Osteoblast (primary cell): ENCODE measurements around the gene SLC12A7. TPM values are rescaled to one million over a fixed set of nuclear protein-coding genes. Genes with fewer than 3 reads are reported as not detected.

ENCODE experiments used
- DNase-seq: peaks from one replicate; pipeline ENCODE4 v3.0.0; 2011; ENCODE audit warnings: low spot score, mixed read lengths; ENCODE audit not compliant: insufficient read length; ENCODE audit errors: missing footprints
- H2AFZ ChIP-seq: 2 replicates; pipeline ENCODE4 v1.6.0; 2011; ENCODE audit warnings: mild to moderate bottlenecking, low read length
- H3K27ac ChIP-seq: 2 replicates; pipeline ENCODE4 v1.5.1; 2011; ENCODE audit warnings: mild to moderate bottlenecking, low read depth, low read length, moderate library complexity
- H3K27me3 ChIP-seq: 2 replicates; pipeline ENCODE4 v1.6.0; 2012; ENCODE audit warnings: mild to moderate bottlenecking, control low read depth, inconsistent platforms, low read length, moderate library complexity; ENCODE audit not compliant: insufficient read depth
- H3K36me3 ChIP-seq: 2 replicates; pipeline ENCODE4 v1.5.1; 2011; ENCODE audit warnings: mild to moderate bottlenecking, low read length, control low read depth, moderate library complexity; ENCODE audit not compliant: insufficient read depth
- H3K4me1 ChIP-seq: 2 replicates; pipeline ENCODE4 v1.5.1; 2011; ENCODE audit warnings: mild to moderate bottlenecking, low read length, control low read depth, moderate library complexity; ENCODE audit not compliant: insufficient read depth
- H3K4me2 ChIP-seq: 2 replicates; pipeline ENCODE4 v1.6.0; 2011; ENCODE audit warnings: mild to moderate bottlenecking, low read length; ENCODE audit not compliant: insufficient read depth
- H3K4me3 ChIP-seq: fragments of 200-600 bp; sonication (generic); 3 replicates; pipeline ENCODE4 v1.5.1; 2012; ENCODE audit warnings: mild to moderate bottlenecking, low read length, inconsistent platforms; ENCODE audit not compliant: insufficient read depth
- H3K79me2 ChIP-seq: 2 replicates; pipeline ENCODE4 v1.6.0; 2012; ENCODE audit warnings: mild to moderate bottlenecking, low read length, control low read depth, inconsistent platforms; ENCODE audit not compliant: insufficient read depth
- H3K9me3 ChIP-seq: 2 replicates; pipeline ENCODE4 v1.5.1; 2011; ENCODE audit warnings: low read depth, low read length, control low read depth
- H4K20me1 ChIP-seq: 2 replicates; pipeline ENCODE4 v1.6.0; 2012; ENCODE audit warnings: mild to moderate bottlenecking, low read length, control low read depth; ENCODE audit not compliant: insufficient read depth
- total RNA-seq: library from RNA; depleted of rRNA; stranded (reverse); fragments of >200 nt; gene quantifications from 2 replicates; pipeline ENCODE4 v1.2.3, GENCODE V29; 2012
- TF ChIP-seq, protein P1 (sequence below): IDR thresholded peaks from 2 replicates; pipeline ENCODE4 v1.5.1; 2011; ENCODE audit warnings: mild to moderate bottlenecking, low read depth, low read length, moderate library complexity; ENCODE audit errors: extremely low read depth

SLC12A7 gene
- total RNA-seq, 1 donor, result 6.9 TPM

DNA sequence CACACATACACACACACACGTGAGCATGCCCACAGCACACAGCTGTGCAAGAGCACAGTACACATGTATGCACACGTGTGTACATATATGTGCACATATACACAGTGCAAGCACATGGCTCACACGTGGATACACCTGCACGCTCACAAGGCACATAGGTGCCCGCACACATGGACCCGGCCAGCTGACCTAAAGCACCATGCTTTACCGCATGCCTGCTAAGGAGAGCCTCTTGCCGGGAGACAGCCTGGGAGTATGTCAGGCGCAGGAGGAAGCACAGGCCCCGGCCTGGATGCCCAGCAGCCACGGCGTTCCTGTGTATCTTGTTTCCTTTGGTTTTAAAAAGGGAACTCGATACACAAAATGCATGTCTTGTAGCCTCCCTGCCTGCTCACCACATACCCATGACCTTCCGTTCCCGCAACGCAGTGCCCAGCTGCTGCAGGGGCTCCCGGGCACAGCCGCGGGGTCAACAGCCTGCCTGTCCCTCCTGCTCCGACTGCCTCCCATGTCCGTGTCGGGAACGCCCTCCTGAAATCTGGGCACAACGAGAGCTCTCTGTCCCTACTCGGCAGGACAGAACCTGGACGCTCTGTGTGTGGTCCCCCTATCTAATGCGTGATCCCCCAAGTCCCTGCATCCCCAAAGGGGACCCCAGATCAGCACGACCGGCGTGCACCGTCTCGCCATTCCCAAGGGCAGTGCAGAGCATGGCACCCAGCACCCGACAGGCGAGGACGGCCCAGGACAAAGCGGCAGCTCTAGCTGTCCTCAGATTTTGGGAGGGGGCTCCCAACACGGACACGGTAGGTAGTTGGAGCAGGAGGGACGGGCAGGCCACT is 3.6 kb downstream of the SLC12A7 start:
- H3K36me3 ChIP-seq, result no peaks in the 10 kb centered on the region
- H3K4me1 ChIP-seq, result peaks cover 4% of the 10 kb centered on the region
- H3K4me3 ChIP-seq, result no peak overlapping the region
- no peaks in the 10 kb centered on the region for H3K9me3 ChIP-seq
- no peak overlapping the region for H2AFZ ChIP-seq
- no peak overlapping the region for H3K27ac ChIP-seq
- H4K20me1 ChIP-seq, result peaks cover 23% of the 10 kb centered on the region
- H3K79me2 ChIP-seq, result no peaks in the 10 kb centered on the region
- TF ChIP-seq, protein P1, sequence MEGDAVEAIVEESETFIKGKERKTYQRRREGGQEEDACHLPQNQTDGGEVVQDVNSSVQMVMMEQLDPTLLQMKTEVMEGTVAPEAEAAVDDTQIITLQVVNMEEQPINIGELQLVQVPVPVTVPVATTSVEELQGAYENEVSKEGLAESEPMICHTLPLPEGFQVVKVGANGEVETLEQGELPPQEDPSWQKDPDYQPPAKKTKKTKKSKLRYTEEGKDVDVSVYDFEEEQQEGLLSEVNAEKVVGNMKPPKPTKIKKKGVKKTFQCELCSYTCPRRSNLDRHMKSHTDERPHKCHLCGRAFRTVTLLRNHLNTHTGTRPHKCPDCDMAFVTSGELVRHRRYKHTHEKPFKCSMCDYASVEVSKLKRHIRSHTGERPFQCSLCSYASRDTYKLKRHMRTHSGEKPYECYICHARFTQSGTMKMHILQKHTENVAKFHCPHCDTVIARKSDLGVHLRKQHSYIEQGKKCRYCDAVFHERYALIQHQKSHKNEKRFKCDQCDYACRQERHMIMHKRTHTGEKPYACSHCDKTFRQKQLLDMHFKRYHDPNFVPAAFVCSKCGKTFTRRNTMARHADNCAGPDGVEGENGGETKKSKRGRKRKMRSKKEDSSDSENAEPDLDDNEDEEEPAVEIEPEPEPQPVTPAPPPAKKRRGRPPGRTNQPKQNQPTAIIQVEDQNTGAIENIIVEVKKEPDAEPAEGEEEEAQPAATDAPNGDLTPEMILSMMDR, result no peak
- H3K4me2 ChIP-seq, result no peak overlapping the region
- H3K27me3 ChIP-seq, result peaks cover 5% of the 10 kb centered on the region
- no peak for DNase-seq

GRCh38 chr5:1107167-1108022 is 4.5 kb downstream of the SLC12A7 start:
- Histone ChIP-seq H3K9me3 (no peaks in the 10 kb centered on the region), H3K27me3 (no peaks in the 10 kb centered on the region)
- no peak for DNase-seq

GRCh38 chr5:1106385-1107166 is 5.3 kb downstream of the SLC12A7 start:
- H2AFZ ChIP-seq, result no peak overlapping the region
- H3K79me2 ChIP-seq, result no peaks in the 10 kb centered on the region
- no peaks in the 10 kb centered on the region for H3K9me3 ChIP-seq
- H3K4me3 ChIP-seq, result no peak overlapping the region
- no peaks in the 10 kb centered on the region for H3K36me3 ChIP-seq
- DNase-seq, result no peak
- H3K27ac ChIP-seq, result no peak overlapping the region
- peaks cover 4% of the 10 kb centered on the region for H3K4me1 ChIP-seq
- H3K27me3 ChIP-seq, result no peaks in the 10 kb centered on the region
- no peak overlapping the region for H3K4me2 ChIP-seq
- TF ChIP-seq, protein P1, result no peak
- peaks cover 25% of the 10 kb centered on the region for H4K20me1 ChIP-seq

More at GRCh38 chr5:1107167-1108022, 4.5 kb downstream of the SLC12A7 start:
- Histone ChIP-seq H4K20me1 (peaks cover 25% of the 10 kb centered on the region), H3K36me3 (no peaks in the 10 kb centered on the region), H3K27ac (no peak overlapping the region), H3K79me2 (no peaks in the 10 kb centered on the region), H3K4me1 (peaks cover 4% of the 10 kb centered on the region), H3K4me3 (no peak overlapping the region), H3K4me2 (no peak overlapping the region), H2AFZ (no peak overlapping the region)
- TF ChIP-seq, protein P1, result no peak
